Lower lobe of right lung (tissue), 2 donors: ENCODE results near the gene SPATS2. TPM values are rescaled to one million over a fixed set of nuclear protein-coding genes. Genes with fewer than 3 reads are reported as not detected.
A peak's percentile ranks its signal among the peaks of the same experiment; 100 is the strongest.
"Not testable (repeated sequence)": the region's sequence is repeated elsewhere in the genome, so short reads cannot be mapped to it uniquely, and the experiment has no call there.

Source experiments
- ATAC-seq, 2 donors: fragments of 200-7000 bp; cut with Tn5 transposase; one replicate each; pipeline ENCODE4 v1.9.1; 2020 to 2022; ENCODE audit warnings: mild to moderate bottlenecking in 2 of 2, moderate library complexity in 2 of 2
- DNase-seq: peaks from one replicate; pipeline ENCODE4 v3.0.0-alpha.2; 2020
- H3K27ac ChIP-seq: fragments of 200-600 bp; one replicate; pipeline ENCODE4 v1.8.0; 2022
- H3K27me3 ChIP-seq: fragments of 200-600 bp; one replicate; pipeline ENCODE4 v1.8.0; 2022; ENCODE audit warnings: low read depth
- H3K36me3 ChIP-seq: fragments of 200-600 bp; one replicate; pipeline ENCODE4 v1.8.0; 2022; ENCODE audit warnings: mild to moderate bottlenecking
- H3K4me1 ChIP-seq: fragments of 200-600 bp; one replicate; pipeline ENCODE4 v1.8.0; 2022
- H3K4me3 ChIP-seq: fragments of 200-600 bp; one replicate; pipeline ENCODE4 v1.8.0; 2022; ENCODE audit warnings: mild to moderate bottlenecking
- H3K9me3 ChIP-seq: fragments of 200-600 bp; one replicate; pipeline ENCODE4 v1.8.0; 2022
- intact Hi-C: fragments of 100-400 bp; cut with DNase I; formaldehyde crosslinking; loops from one replicate; pipeline ENCODE4 v1.11.0; 2022
- total RNA-seq: library from RNA; stranded (reverse); fragmentation: NEBNext Ultra II Directional; extraction: Animal tissue kit (Norgen Biotek cat#: 25700); gene quantifications from one replicate; pipeline ENCODE4 v1.2.1, GENCODE V29; 2021
- TF ChIP-seq, protein P1 (sequence below): fragments of 200-600 bp; IDR thresholded peaks from one replicate; pipeline ENCODE4 v1.8.0; 2022; ENCODE audit warnings: antibody characterized with exemption, mild to moderate bottlenecking
- donor health status: DM: no; HTN: yes; CAD: no; lungs with severe emphysema.

SPATS2 gene
- total RNA-seq, 1 donor from 2014 or later: 17.3 TPM

- Histone ChIP-seq H3K36me3 (no peaks in the 10 kb centered on the region), H3K9me3 (no peaks in the 10 kb centered on the region), H3K4me3 (no peak overlapping the region), H3K27me3 (no peaks in the 10 kb centered on the region), H3K27ac (no peak overlapping the region), H3K4me1 (no peaks in the 10 kb centered on the region)
- DNase-seq (no peak), ATAC-seq (no peak)
- intact Hi-C loops: no loop called here
- TF ChIP-seq, protein P1, sequence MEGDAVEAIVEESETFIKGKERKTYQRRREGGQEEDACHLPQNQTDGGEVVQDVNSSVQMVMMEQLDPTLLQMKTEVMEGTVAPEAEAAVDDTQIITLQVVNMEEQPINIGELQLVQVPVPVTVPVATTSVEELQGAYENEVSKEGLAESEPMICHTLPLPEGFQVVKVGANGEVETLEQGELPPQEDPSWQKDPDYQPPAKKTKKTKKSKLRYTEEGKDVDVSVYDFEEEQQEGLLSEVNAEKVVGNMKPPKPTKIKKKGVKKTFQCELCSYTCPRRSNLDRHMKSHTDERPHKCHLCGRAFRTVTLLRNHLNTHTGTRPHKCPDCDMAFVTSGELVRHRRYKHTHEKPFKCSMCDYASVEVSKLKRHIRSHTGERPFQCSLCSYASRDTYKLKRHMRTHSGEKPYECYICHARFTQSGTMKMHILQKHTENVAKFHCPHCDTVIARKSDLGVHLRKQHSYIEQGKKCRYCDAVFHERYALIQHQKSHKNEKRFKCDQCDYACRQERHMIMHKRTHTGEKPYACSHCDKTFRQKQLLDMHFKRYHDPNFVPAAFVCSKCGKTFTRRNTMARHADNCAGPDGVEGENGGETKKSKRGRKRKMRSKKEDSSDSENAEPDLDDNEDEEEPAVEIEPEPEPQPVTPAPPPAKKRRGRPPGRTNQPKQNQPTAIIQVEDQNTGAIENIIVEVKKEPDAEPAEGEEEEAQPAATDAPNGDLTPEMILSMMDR: no peak
These were observed 65.4 kb downstream of the SPATS2 start for GRCh38 chr12:49432616-49433015.

GRCh38 chr12:49436799-49437198, 69.5 kb downstream of the SPATS2 start:
- DNase-seq, H3K9me3 ChIP-seq, H3K27me3 ChIP-seq, intact Hi-C loops, ATAC-seq, H3K36me3 ChIP-seq, H3K27ac ChIP-seq, H3K4me3 ChIP-seq: not testable (repeated sequence)
- H3K4me1 ChIP-seq: peaks cover 18% of the 10 kb centered on the region

- no peaks in the 10 kb centered on the region for H3K27me3 ChIP-seq
- no peaks in the 10 kb centered on the region for H3K9me3 ChIP-seq
- peaks cover 18% of the 10 kb centered on the region for H3K4me1 ChIP-seq
- intact Hi-C loops: no loop called here
- no peak overlapping the region for H3K27ac ChIP-seq
- H3K4me3 ChIP-seq: no peak overlapping the region
- TF ChIP-seq, protein P1: no peak
- H3K36me3 ChIP-seq: no peaks in the 10 kb centered on the region
- peak; percentile 57 to 74 for ATAC-seq
- no peak for DNase-seq
These were observed 71.8 kb downstream of the SPATS2 start for GRCh38 chr12:49439042-49439441.

DNA sequence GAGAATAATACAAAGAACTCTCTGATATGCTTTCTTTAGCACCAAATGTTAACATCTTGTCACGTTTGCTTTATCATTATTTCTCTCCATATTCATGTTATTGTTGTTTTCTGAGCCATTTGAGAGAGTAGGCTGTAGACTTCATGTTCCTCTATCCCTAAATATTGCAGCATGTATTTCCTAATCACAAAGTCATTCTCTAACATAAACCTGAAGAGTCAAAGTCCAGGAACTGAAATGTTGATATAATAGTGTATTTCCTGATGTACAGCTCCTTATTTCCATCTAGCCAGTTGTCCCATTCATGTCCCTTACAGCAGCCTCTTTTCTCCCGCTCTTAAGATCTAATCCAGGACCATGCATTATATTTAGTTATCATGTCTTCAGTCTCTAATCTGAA, 72.8 kb downstream of the SPATS2 start:
- no peaks in the 10 kb centered on the region for H3K27me3 ChIP-seq
- ATAC-seq: no peak
- H3K36me3 ChIP-seq: no peaks in the 10 kb centered on the region
- DNase-seq: no peak
- no peaks in the 10 kb centered on the region for H3K9me3 ChIP-seq
- H3K4me3 ChIP-seq: no peak overlapping the region
- TF ChIP-seq, protein P1: no peak
- peaks cover 18% of the 10 kb centered on the region for H3K4me1 ChIP-seq
- intact Hi-C loops: no loop called here
- no peak overlapping the region for H3K27ac ChIP-seq

- no peak overlapping the region for H3K27ac ChIP-seq
- TF ChIP-seq, protein P1: no peak
- H3K9me3 ChIP-seq: no peaks in the 10 kb centered on the region
- ATAC-seq: no peak
- intact Hi-C loops: no loop called here
- no peak for DNase-seq
- no peak overlapping the region for H3K4me3 ChIP-seq
- no peaks in the 10 kb centered on the region for H3K27me3 ChIP-seq
- no peaks in the 10 kb centered on the region for H3K36me3 ChIP-seq
- peaks cover 18% of the 10 kb centered on the region for H3K4me1 ChIP-seq
These were observed 75.7 kb downstream of the SPATS2 start for GRCh38 chr12:49442915-49443314.

GRCh38 chr12:49446571-49446970, 79.3 kb downstream of the SPATS2 start:
- intact Hi-C loops: no loop called here
- Histone ChIP-seq H3K4me1 (no peaks in the 10 kb centered on the region), H3K9me3 (no peaks in the 10 kb centered on the region), H3K27ac (no peak overlapping the region), H3K27me3 (no peaks in the 10 kb centered on the region), H3K36me3 (no peaks in the 10 kb centered on the region), H3K4me3 (no peak overlapping the region)
- DNase-seq (no peak), ATAC-seq (no peak)
- TF ChIP-seq, protein P1: no peak
